HEK293 (cell line): ENCODE data around the gene CASD1.

Source experiments
- CTCF ChIA-PET: fragments of 350-600 bp; formaldehyde crosslinking; extraction: SDS; loops from one replicate; lab custom pipeline; 2021; ENCODE audit warnings: antibody characterized with exemption; lab: Yijun Ruan, JAX
- POLR2A ChIA-PET: fragments of 300-600 bp; formaldehyde crosslinking; extraction: SDS; loops from one replicate; lab custom pipeline; 2020; ENCODE audit warnings: antibody characterized with exemption, inconsistent platforms; lab: Yijun Ruan, JAX
- H3K27ac ChIP-seq: fragments of 200-500 bp; sonication (Bioruptor generic); 2 replicates; pipeline ENCODE4 v1.5.1; 2014; ENCODE audit warnings: low read depth, low read length, control low read depth, inconsistent platforms; ENCODE audit errors: extremely low read depth
- H3K36me3 ChIP-seq, 2 experiments: fragments of 200-500 bp in 1 of 2; sonication (Bioruptor generic) in 1 of 2; 1 replicate in 1 of 2; 2 replicates in 1 of 2; pipeline ENCODE4 v1.5.1; 2014 to 2017; ENCODE audit warnings: inconsistent platforms in 2 of 2, low read length in 2 of 2; ENCODE audit not compliant: control insufficient read depth in 2 of 2, insufficient read depth in 1 of 2
- H3K4me1 ChIP-seq: fragments of 200-500 bp; sonication (Bioruptor generic); 2 replicates; pipeline ENCODE4 v1.5.1; 2014; ENCODE audit warnings: mild to moderate bottlenecking, low read length, inconsistent platforms; ENCODE audit not compliant: control insufficient read depth, insufficient read depth
- H3K4me3 ChIP-seq: 2 replicates; pipeline ENCODE4 v1.5.1; 2011; ENCODE audit warnings: low read depth, mild to moderate bottlenecking, control low read depth, low read length, moderate library complexity
- H3K9me3 ChIP-seq: fragments of 200-500 bp; sonication (Bioruptor generic); 2 replicates; pipeline ENCODE4 v1.5.1; 2014; ENCODE audit warnings: low read depth, low read length, inconsistent platforms; ENCODE audit not compliant: control insufficient read depth, insufficient read depth
- BCL11A ChIP-seq: fragments of 450-650 bp; formaldehyde crosslinking; IDR thresholded peaks from 2 replicates; pipeline ENCODE4 v1.5.1; 2016; ENCODE audit warnings: low read depth, missing biosample characterization, missing genetic modification characterization
- KLF8 ChIP-seq: fragments of 450-650 bp; formaldehyde crosslinking; IDR thresholded peaks from 2 replicates; pipeline ENCODE4 v1.5.1; 2016; ENCODE audit warnings: missing biosample characterization, missing genetic modification characterization
- SCRT2 ChIP-seq: fragments of 450-650 bp; formaldehyde crosslinking; IDR thresholded peaks from 2 replicates; pipeline ENCODE4 v1.5.1; 2016; ENCODE audit warnings: missing biosample characterization, missing genetic modification characterization
- ZBTB10 ChIP-seq: fragments of 450-650 bp; formaldehyde crosslinking; IDR thresholded peaks from 2 replicates; pipeline ENCODE4 v1.5.1; 2016; ENCODE audit warnings: missing biosample characterization, missing genetic modification characterization
- ZBTB21 ChIP-seq: fragments of 450-650 bp; formaldehyde crosslinking; IDR thresholded peaks from 2 replicates; pipeline ENCODE4 v1.5.1; 2017; ENCODE audit warnings: missing biosample characterization, missing genetic modification characterization
- ZBTB44 ChIP-seq: fragments of 450-650 bp; IDR thresholded peaks from 2 replicates; pipeline ENCODE4 v1.5.1; 2018; ENCODE audit warnings: missing biosample characterization, mild to moderate bottlenecking, missing genetic modification characterization
- ZEB2 ChIP-seq: fragments of 450-650 bp; formaldehyde crosslinking; IDR thresholded peaks from 2 replicates; pipeline ENCODE4 v1.5.1; 2016; ENCODE audit warnings: missing biosample characterization, missing genetic modification characterization
- ZFP41 ChIP-seq: fragments of 450-650 bp; formaldehyde crosslinking; IDR thresholded peaks from 2 replicates; pipeline ENCODE4 v1.5.1; 2016; ENCODE audit warnings: missing biosample characterization, missing genetic modification characterization, borderline replicate concordance
- ZNF114 ChIP-seq: fragments of 450-650 bp; formaldehyde crosslinking; IDR thresholded peaks from 2 replicates; pipeline ENCODE4 v1.5.0; 2017; ENCODE audit warnings: missing biosample characterization, missing genetic modification characterization
- ZNF16 ChIP-seq: fragments of 450-650 bp; formaldehyde crosslinking; IDR thresholded peaks from 2 replicates; pipeline ENCODE4 v1.5.1; 2016; ENCODE audit warnings: low read depth, missing biosample characterization, missing genetic modification characterization
- ZNF221 ChIP-seq: fragments of 450-650 bp; formaldehyde crosslinking; IDR thresholded peaks from 2 replicates; pipeline ENCODE4 v1.5.1; 2017; ENCODE audit warnings: missing biosample characterization, missing genetic modification characterization, borderline replicate concordance
- ZNF248 ChIP-seq: fragments of 450-650 bp; formaldehyde crosslinking; IDR thresholded peaks from 2 replicates; pipeline ENCODE4 v1.5.1; 2017; ENCODE audit warnings: missing biosample characterization, missing genetic modification characterization
- ZNF26 ChIP-seq: fragments of 450-650 bp; formaldehyde crosslinking; IDR thresholded peaks from 2 replicates; pipeline ENCODE4 v1.5.1; 2016; ENCODE audit warnings: missing biosample characterization, missing genetic modification characterization
- ZNF311 ChIP-seq: fragments of 450-650 bp; formaldehyde crosslinking; IDR thresholded peaks from 2 replicates; pipeline ENCODE4 v1.5.1; 2017; ENCODE audit warnings: missing biosample characterization, missing genetic modification characterization, borderline replicate concordance
- ZNF354C ChIP-seq: fragments of 450-650 bp; formaldehyde crosslinking; IDR thresholded peaks from 2 replicates; pipeline ENCODE4 v1.5.1; 2016; ENCODE audit warnings: missing biosample characterization, missing genetic modification characterization, low read depth, borderline replicate concordance
- ZNF518A ChIP-seq: fragments of 450-650 bp; formaldehyde crosslinking; conservative IDR thresholded peaks from 2 replicates; pipeline ENCODE4 v1.5.1; 2016; ENCODE audit warnings: low read depth, missing biosample characterization, missing genetic modification characterization
- ZNF585B ChIP-seq: fragments of 450-650 bp; formaldehyde crosslinking; IDR thresholded peaks from 2 replicates; pipeline ENCODE4 v1.5.1; 2016; ENCODE audit warnings: missing biosample characterization, missing genetic modification characterization
- ZNF621 ChIP-seq: fragments of 450-650 bp; formaldehyde crosslinking; IDR thresholded peaks from 2 replicates; pipeline ENCODE4 v1.5.1; 2017; ENCODE audit warnings: missing biosample characterization, missing genetic modification characterization
- ZNF660 ChIP-seq: fragments of 450-650 bp; IDR thresholded peaks from 2 replicates; pipeline ENCODE4 v1.5.1; 2018; ENCODE audit warnings: missing biosample characterization, mild to moderate bottlenecking, missing genetic modification characterization
- ZNF704 ChIP-seq: fragments of 450-650 bp; formaldehyde crosslinking; IDR thresholded peaks from 2 replicates; pipeline ENCODE4 v1.5.1; 2016; ENCODE audit warnings: missing biosample characterization, missing genetic modification characterization
- ZNF747 ChIP-seq: fragments of 450-650 bp; formaldehyde crosslinking; IDR thresholded peaks from 2 replicates; pipeline ENCODE4 v1.5.1; 2016; ENCODE audit warnings: missing biosample characterization, missing genetic modification characterization

CASD1 gene

GRCh38 chr7:94577357-94577756, 67.7 kb downstream of the CASD1 start:
- no peak overlapping the region for H3K4me3 ChIP-seq
- no peak overlapping the region for H3K27ac ChIP-seq
- H3K36me3 ChIP-seq = no peaks in the 10 kb centered on the region
- POLR2A ChIA-PET = no interaction called here
- TF ChIP-seq ZNF585B (no peak), ZNF621 (tag by site-specific recombination) (no peak), ZNF26 (tag by site-specific recombination) (no peak), ZNF221 (tag by site-specific recombination) (no peak), ZNF114 (tag by site-specific recombination) (no peak), ZBTB44 (tag by site-specific recombination) (no peak), BCL11A (tag by site-specific recombination) (no peak), ZNF747 (tag by site-specific recombination) (no peak), ZEB2 (no peak), ZNF354C (tag by site-specific recombination) (no peak), KLF8 (tag by site-specific recombination) (no peak)
- TF ChIP-seq, all 188 proteins: peak for 0
- CTCF ChIA-PET = interaction anchor here (0.9 kb wide), 1 partner anchor 31 kb away, joined by 3 read pairs; no protein-coding TSS in a partner anchor
- Histone ChIP-seq H3K9me3 (no peaks in the 10 kb centered on the region), H3K4me1 (no peaks in the 10 kb centered on the region)

GRCh38 chr7:94578614-94579013, 69.0 kb downstream of the CASD1 start:
- H3K27ac ChIP-seq = no peak overlapping the region
- ChIA-PET POLR2A (no interaction called here), CTCF (no interaction called here)
- no peaks in the 10 kb centered on the region for H3K36me3 ChIP-seq
- no peaks in the 10 kb centered on the region for H3K4me1 ChIP-seq
- H3K4me3 ChIP-seq = no peak overlapping the region
- no peaks in the 10 kb centered on the region for H3K9me3 ChIP-seq
- TF ChIP-seq SCRT2 (tag by site-specific recombination) (0 out of 2 replicates have a peak, but pooled peaks have one; percentile 19), ZBTB21 (tag by site-specific recombination) (no peak), ZNF311 (tag by site-specific recombination) (no peak)

GRCh38 chr7:94579470-94579869, 69.9 kb downstream of the CASD1 start:
- no peaks in the 10 kb centered on the region for H3K4me1 ChIP-seq
- H3K9me3 ChIP-seq = no peaks in the 10 kb centered on the region
- no peak overlapping the region for H3K27ac ChIP-seq
- POLR2A ChIA-PET = no interaction called here
- H3K36me3 ChIP-seq = no peaks in the 10 kb centered on the region
- CTCF ChIA-PET = interaction anchor here (0.9 kb wide), 1 partner anchor 11 kb away, joined by 3 read pairs; no protein-coding TSS in a partner anchor
- H3K4me3 ChIP-seq = no peak overlapping the region
- TF ChIP-seq ZBTB10 (no peak), ZNF248 (tag by site-specific recombination) (no peak), ZNF518A (tag by site-specific recombination) (no peak), ZNF16 (tag by site-specific recombination) (no peak), ZNF660 (tag by site-specific recombination) (no peak), ZFP41 (tag by site-specific recombination) (no peak), ZNF704 (tag by site-specific recombination) (no peak)
